Osteocyte (in vitro differentiated cells): ENCODE measurements around the gene ACHE. TPM values are rescaled to one million over a fixed set of nuclear protein-coding genes. Genes with fewer than 3 reads are reported as not detected.

ENCODE experiments used
- DNase-seq: peaks from one replicate; pipeline ENCODE4 v3.0.0; 2021; ENCODE audit warnings: mixed read lengths; ENCODE audit not compliant: unreplicated experiment; ENCODE audit errors: extremely low spot score
- H3K27ac Mint-ChIP-seq: one replicate; pipeline ENCODE4 v1.8.0; 2021; ENCODE audit warnings: mild to moderate bottlenecking, mixed read lengths; ENCODE audit not compliant: unreplicated experiment
- H3K27me3 Mint-ChIP-seq: one replicate; pipeline ENCODE4 v1.8.0; 2021; ENCODE audit warnings: mixed read lengths; ENCODE audit not compliant: unreplicated experiment
- H3K36me3 Mint-ChIP-seq: one replicate; pipeline ENCODE4 v1.8.0; 2021; ENCODE audit warnings: mixed read lengths; ENCODE audit not compliant: unreplicated experiment
- H3K4me1 Mint-ChIP-seq: one replicate; pipeline ENCODE4 v1.8.0; 2021; ENCODE audit warnings: mixed read lengths; ENCODE audit not compliant: unreplicated experiment
- H3K4me3 Mint-ChIP-seq: one replicate; pipeline ENCODE4 v1.8.0; 2021; ENCODE audit warnings: mild to moderate bottlenecking, moderate library complexity, mixed read lengths; ENCODE audit not compliant: unreplicated experiment
- H3K9me3 Mint-ChIP-seq: one replicate; pipeline ENCODE4 v1.8.0; 2021; ENCODE audit warnings: mixed read lengths; ENCODE audit not compliant: unreplicated experiment
- CTCF ChIP-seq: fragments of 200-600 bp; sonication (generic); IDR thresholded peaks from 2 replicates; pipeline ENCODE4 v1.5.0; 2021; ENCODE audit warnings: antibody characterized with exemption, mild to moderate bottlenecking, moderate library complexity
- total RNA-seq: library from RNA; stranded (reverse); gene quantifications from 2 replicates; pipeline ENCODE4 v1.2.1, GENCODE V29; 2021

The ACHE gene
- total RNA-seq, 1 donor from 2014 or later, result 2.2 TPM

- Mint-ChIP-seq H3K27ac (no peak overlapping the region), H3K9me3 (no peaks in the 10 kb centered on the region), H3K36me3 (peaks cover 2% of the 10 kb centered on the region), H3K4me1 (peaks cover 29% of the 10 kb centered on the region), H3K4me3 (no peak overlapping the region), H3K27me3 (peaks cover 17% of the 10 kb centered on the region)
- DNase-seq, result no peak
- no peak for TF ChIP-seq CTCF
These were observed 2.3 kb downstream of the ACHE start for GRCh38 chr7:100893318-100893895.

GRCh38 chr7:100892364-100893317 lies 3.0 kb downstream of the ACHE start:
- DNase-seq, result no peak
- Mint-ChIP-seq H3K27me3 (peaks cover 10% of the 10 kb centered on the region), H3K27ac (no peak overlapping the region), H3K4me3 (no peak overlapping the region), H3K36me3 (peaks cover 9% of the 10 kb centered on the region), H3K9me3 (no peaks in the 10 kb centered on the region), H3K4me1 (peaks cover 37% of the 10 kb centered on the region)
- TF ChIP-seq CTCF, result no peak

GRCh38 chr7:100891568-100892247 lies 4.0 kb downstream of the ACHE start:
- Mint-ChIP-seq H3K27ac (peak overlapping the region; percentile 77), H3K36me3 (peaks cover 19% of the 10 kb centered on the region), H3K4me1 (peaks cover 40% of the 10 kb centered on the region), H3K4me3 (peak overlapping the region; percentile 51), H3K27me3 (peaks cover 7% of the 10 kb centered on the region), H3K9me3 (no peaks in the 10 kb centered on the region)
- DNase-seq, result no peak
- no peak for TF ChIP-seq CTCF

GRCh38 chr7:100890653-100891567 lies 4.8 kb downstream of the ACHE start:
- Mint-ChIP-seq H3K4me1 (peaks cover 34% of the 10 kb centered on the region), H3K4me3 (peak overlapping the region; percentile 86), H3K36me3 (peaks cover 25% of the 10 kb centered on the region), H3K27me3 (peaks cover under 1% of the 10 kb centered on the region), H3K27ac (peak overlapping the region; percentile 94), H3K9me3 (no peaks in the 10 kb centered on the region)
- TF ChIP-seq CTCF, result no peak
- no peak for DNase-seq
